Subcutaneous adipose tissue (tissue), 4 donors: ENCODE results near the gene ISYNA1. TPM values are rescaled to one million over a fixed set of nuclear protein-coding genes. Genes with fewer than 3 reads are reported as not detected.

Experiments
- total RNA-seq, 4 donors: library from RNA; depleted of rRNA; stranded (reverse); fragments of >200 nt; gene quantifications; one replicate each; pipeline ENCODE4 v1.1.0, GENCODE V29; 2016
- TF ChIP-seq, protein P1 (sequence below): fragments of 450-650 bp; IDR thresholded peaks from one replicate; pipeline ENCODE4 v1.5.1; 2016; ENCODE audit warnings: low read depth, mild to moderate bottlenecking, control low read depth, antibody characterized with exemption, moderate library complexity

ISYNA1 gene
- total RNA-seq, 4 donors from 2014 or later: 9.9 to 50.5 (median 11.4) TPM

GRCh38 chr19:18436671-18437490 is 1.1 kb downstream of the ISYNA1 start:
- TF ChIP-seq, protein P1, sequence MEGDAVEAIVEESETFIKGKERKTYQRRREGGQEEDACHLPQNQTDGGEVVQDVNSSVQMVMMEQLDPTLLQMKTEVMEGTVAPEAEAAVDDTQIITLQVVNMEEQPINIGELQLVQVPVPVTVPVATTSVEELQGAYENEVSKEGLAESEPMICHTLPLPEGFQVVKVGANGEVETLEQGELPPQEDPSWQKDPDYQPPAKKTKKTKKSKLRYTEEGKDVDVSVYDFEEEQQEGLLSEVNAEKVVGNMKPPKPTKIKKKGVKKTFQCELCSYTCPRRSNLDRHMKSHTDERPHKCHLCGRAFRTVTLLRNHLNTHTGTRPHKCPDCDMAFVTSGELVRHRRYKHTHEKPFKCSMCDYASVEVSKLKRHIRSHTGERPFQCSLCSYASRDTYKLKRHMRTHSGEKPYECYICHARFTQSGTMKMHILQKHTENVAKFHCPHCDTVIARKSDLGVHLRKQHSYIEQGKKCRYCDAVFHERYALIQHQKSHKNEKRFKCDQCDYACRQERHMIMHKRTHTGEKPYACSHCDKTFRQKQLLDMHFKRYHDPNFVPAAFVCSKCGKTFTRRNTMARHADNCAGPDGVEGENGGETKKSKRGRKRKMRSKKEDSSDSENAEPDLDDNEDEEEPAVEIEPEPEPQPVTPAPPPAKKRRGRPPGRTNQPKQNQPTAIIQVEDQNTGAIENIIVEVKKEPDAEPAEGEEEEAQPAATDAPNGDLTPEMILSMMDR: no peak

- TF ChIP-seq, protein P1: no peak
Observed at GRCh38 chr19:18435842-18436670, 1.9 kb downstream of the ISYNA1 start.

DNA sequence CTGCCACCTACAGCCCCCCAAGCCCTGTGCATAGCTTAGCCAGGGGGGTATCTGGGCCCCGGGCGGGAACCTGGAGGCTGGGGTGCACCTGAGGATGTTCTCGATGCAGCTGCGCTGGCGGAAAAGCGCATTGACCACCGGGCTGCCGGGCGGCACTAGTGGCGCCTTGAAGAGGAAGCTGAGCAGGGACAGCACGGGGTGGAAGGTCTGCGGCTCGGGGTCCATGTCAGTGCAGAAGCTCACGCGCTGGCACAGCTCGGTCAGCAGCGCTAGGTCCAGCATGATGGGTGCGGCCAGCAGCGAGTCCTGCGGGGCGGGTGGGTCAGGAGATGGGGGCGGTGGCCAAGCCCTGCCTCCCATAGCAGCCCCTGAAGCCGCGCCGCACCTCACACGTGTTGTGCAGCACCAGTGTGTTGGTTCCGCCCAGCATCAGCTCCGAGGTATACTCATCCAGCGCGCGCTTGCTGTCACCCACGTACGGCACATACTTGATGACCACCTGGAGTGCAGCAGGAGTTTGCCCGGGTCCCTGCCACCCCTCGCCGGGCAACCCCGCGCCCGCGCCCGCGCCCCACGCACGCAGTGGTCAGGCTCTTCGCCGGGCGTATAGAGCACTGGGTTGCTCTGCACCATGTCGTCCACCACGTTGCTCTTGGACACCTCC is 2.6 kb downstream of the ISYNA1 start:
- TF ChIP-seq, protein P1: no peak

GRCh38 chr19:18434411-18435175 is 3.3 kb downstream of the ISYNA1 start:
- TF ChIP-seq, protein P1: no peak

- TF ChIP-seq, protein P1: no peak
Observed at GRCh38 chr19:18433735-18434398, 4.1 kb downstream of the ISYNA1 start.

- TF ChIP-seq, protein P1: no peak
Observed at GRCh38 chr19:18433015-18433691, 4.8 kb downstream of the ISYNA1 start.
